Measurements from ENCODE around the gene ZNF280B. TPM values are rescaled to one million over a fixed set of nuclear protein-coding genes. Genes with fewer than 3 reads are reported as not detected.

ZNF280B gene
- total RNA-seq, 1 experiment from 2014 or later, result 0.10 TPM

GRCh38 chr22:22452996-22453686 lies 55.4 kb downstream of the ZNF280B start:
- Histone ChIP-seq H3K27ac (ENCODE audit: low read length) (no peak overlapping the region), H3K4me3 (ENCODE audit: low read depth in 2 of 2, low read length in 2 of 2) (no peak overlapping the region), H3K27me3 (ENCODE audit: control insufficient read depth, insufficient read depth, low read length) (no peaks in the 10 kb centered on the region; the same call in 1 of the 2 replicates), H3K9me3 (ENCODE audit: control insufficient read depth, insufficient read depth, low read depth, low read length) (no peaks in the 10 kb centered on the region), H3K4me1 (ENCODE audit: control insufficient read depth, insufficient read depth, low read length) (no peaks in the 10 kb centered on the region), H3K36me3 (ENCODE audit: control insufficient read depth, insufficient read depth, low read length) (no peaks in the 10 kb centered on the region)
- TF ChIP-seq REST (IDR thresholded peaks at IDR 0.05; ENCODE audit: insufficient read depth in 1 of 2, low read depth in 2 of 2, low read length in 1 of 2), result no peak
- TF ChIP-seq CTCF (IDR thresholded peaks at IDR 0.05), result no peak
- TF ChIP-seq TCF7L2 (IDR thresholded peaks at IDR 0.05; ENCODE audit: low read depth, low read length), result no peak
- no peak for TF ChIP-seq SIN3A (IDR thresholded peaks at IDR 0.05; ENCODE audit: borderline replicate concordance, insufficient read depth, low read depth, low read length)
- TF ChIP-seq POLR2AphosphoS5 (IDR thresholded peaks at IDR 0.05; ENCODE audit: low read depth, low read length), result no peak
- ChIA-PET POLR2A (no interaction called here), CTCF (no interaction called here)
- in situ Hi-C loops (cut with HindIII; ENCODE audit: low pct_unique_long_range_greater_than_20kb, low sequenced_read_pairs), result no loop called here
- ATAC-seq, result no peak
- DNase-seq (ENCODE audit: low read depth, low spot score), result no peak
- intact Hi-C loops (cut with micrococcal nuclease; ENCODE audit: unreplicated experiment), result no loop called here
- BruUV-seq (replicated peaks), result no TSS peak

- Histone ChIP-seq H3K27me3 (ENCODE audit: control insufficient read depth, insufficient read depth, low read length) (no peaks in the 10 kb centered on the region; the same call in 1 of the 2 replicates), H3K27ac (ENCODE audit: low read length) (no peak overlapping the region), H3K4me3 (ENCODE audit: low read depth in 2 of 2, low read length in 2 of 2) (no peak overlapping the region), H3K36me3 (ENCODE audit: control insufficient read depth, insufficient read depth, low read length) (no peaks in the 10 kb centered on the region), H3K9me3 (ENCODE audit: control insufficient read depth, insufficient read depth, low read depth, low read length) (no peaks in the 10 kb centered on the region), H3K4me1 (ENCODE audit: control insufficient read depth, insufficient read depth, low read length) (no peaks in the 10 kb centered on the region)
- no TSS peak for BruUV-seq (replicated peaks)
- ATAC-seq, result no peak
- TF ChIP-seq CTCF (IDR thresholded peaks at IDR 0.05) (no peak), SIN3A (IDR thresholded peaks at IDR 0.05; ENCODE audit: borderline replicate concordance, insufficient read depth, low read depth, low read length) (no peak), TCF7L2 (IDR thresholded peaks at IDR 0.05; ENCODE audit: low read depth, low read length) (no peak), REST (IDR thresholded peaks at IDR 0.05; ENCODE audit: insufficient read depth in 1 of 2, low read depth in 2 of 2, low read length in 1 of 2) (no peak), POLR2AphosphoS5 (IDR thresholded peaks at IDR 0.05; ENCODE audit: low read depth, low read length) (no peak)
- intact Hi-C loops (cut with micrococcal nuclease; ENCODE audit: unreplicated experiment) (no loop called here), in situ Hi-C loops (cut with HindIII; ENCODE audit: low pct_unique_long_range_greater_than_20kb, low sequenced_read_pairs) (no loop called here)
- no peak for DNase-seq (ENCODE audit: low read depth, low spot score)
- ChIA-PET POLR2A (no interaction called here), CTCF (no interaction called here)
These were observed 56.3 kb downstream of the ZNF280B start for GRCh38 chr22:22452211-22452610.

All from Panc1 (cell line).